ENCODE data around the gene KLK10. TPM values are rescaled to one million over a fixed set of nuclear protein-coding genes. Genes with fewer than 3 reads are reported as not detected.

KLK10 gene
- total RNA-seq, 1 donor: not detected

GRCh38 chr19:51022526-51022925 lies 3.0 kb upstream of the KLK10 start:
- no peak for TF ChIP-seq CTCF (IDR thresholded peaks at IDR 0.05; ENCODE audit: insufficient read depth, low read depth, low read length)
- H3K4me3 ChIP-seq (ENCODE audit: low read depth, low read length): no peak overlapping the region
- DNase-seq (ENCODE audit: low read depth): no peak

- peak; percentile 64 for TF ChIP-seq CTCF (IDR thresholded peaks at IDR 0.05; ENCODE audit: insufficient read depth, low read depth, low read length)
- no peak overlapping the region for H3K4me3 ChIP-seq (ENCODE audit: low read depth, low read length)
- DNase-seq (ENCODE audit: low read depth): peak; percentile 60
Observed at GRCh38 chr19:51020988-51021651, 1.6 kb upstream of the KLK10 start.

- H3K4me3 ChIP-seq (ENCODE audit: low read depth, low read length): no peak overlapping the region
- TF ChIP-seq CTCF (IDR thresholded peaks at IDR 0.05; ENCODE audit: insufficient read depth, low read depth, low read length): no peak
- no peak for DNase-seq (ENCODE audit: low read depth)
Observed at GRCh38 chr19:51018745-51019543, 565 bp downstream of the KLK10 start.

GRCh38 chr19:51016798-51017683 lies 2.5 kb downstream of the KLK10 start:
- TF ChIP-seq CTCF (IDR thresholded peaks at IDR 0.05; ENCODE audit: insufficient read depth, low read depth, low read length): peak; percentile 42
- peak; percentile 8 for DNase-seq (ENCODE audit: low read depth)

GRCh38 chr19:51015691-51016267 lies 3.7 kb downstream of the KLK10 start:
- no peak overlapping the region for H3K4me3 ChIP-seq (ENCODE audit: low read depth, low read length)
- TF ChIP-seq CTCF (IDR thresholded peaks at IDR 0.05; ENCODE audit: insufficient read depth, low read depth, low read length): no peak
- no peak for DNase-seq (ENCODE audit: low read depth)

More at GRCh38 chr19:51016798-51017683, 2.5 kb downstream of the KLK10 start:
- H3K4me3 ChIP-seq (ENCODE audit: low read depth, low read length): no peak overlapping the region

GRCh38 chr19:51014242-51014641 lies 5.3 kb downstream of the KLK10 start:
- no peak for DNase-seq (ENCODE audit: low read depth)
- no peak for TF ChIP-seq CTCF (IDR thresholded peaks at IDR 0.05; ENCODE audit: insufficient read depth, low read depth, low read length)
- H3K4me3 ChIP-seq (ENCODE audit: low read depth, low read length): no peak overlapping the region

Measured in fibroblast of villous mesenchyme (primary cell).